NB4 (cell line): Measurements from ENCODE around the gene SOHLH1.

ENCODE experiments used
- DNase-seq: peaks from one replicate; pipeline ENCODE4 v3.0.0; 2010; ENCODE audit warnings: low read depth
- H3K4me3 ChIP-seq: one replicate; pipeline ENCODE4 v1.5.1; 2011; ENCODE audit warnings: mild to moderate bottlenecking, low read depth, low read length, moderate library complexity
- MYC ChIP-seq: IDR thresholded peaks from 2 replicates; pipeline ENCODE4 v1.6.1; 2011; ENCODE audit warnings: low read depth, low read length
- POLR2A ChIP-seq: IDR thresholded peaks from 2 replicates; pipeline ENCODE4 v1.6.1; 2011; ENCODE audit warnings: mild to moderate bottlenecking; ENCODE audit not compliant: insufficient read length; ENCODE audit errors: extremely low read depth
- TF ChIP-seq, protein P1 (sequence below): IDR thresholded peaks from one replicate; pipeline ENCODE4 v1.5.1; 2012; ENCODE audit warnings: low read depth, low read length
- TF ChIP-seq, protein P2 (sequence below): IDR thresholded peaks from 2 replicates; pipeline ENCODE4 v1.6.1; 2011; ENCODE audit warnings: low read depth, low read length

SOHLH1 gene, protein sequence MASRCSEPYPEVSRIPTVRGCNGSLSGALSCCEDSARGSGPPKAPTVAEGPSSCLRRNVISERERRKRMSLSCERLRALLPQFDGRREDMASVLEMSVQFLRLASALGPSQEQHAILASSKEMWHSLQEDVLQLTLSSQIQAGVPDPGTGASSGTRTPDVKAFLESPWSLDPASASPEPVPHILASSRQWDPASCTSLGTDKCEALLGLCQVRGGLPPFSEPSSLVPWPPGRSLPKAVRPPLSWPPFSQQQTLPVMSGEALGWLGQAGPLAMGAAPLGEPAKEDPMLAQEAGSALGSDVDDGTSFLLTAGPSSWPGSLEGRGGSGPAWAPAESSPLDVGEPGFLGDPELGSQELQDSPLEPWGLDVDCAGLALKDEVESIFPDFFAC

DNA sequence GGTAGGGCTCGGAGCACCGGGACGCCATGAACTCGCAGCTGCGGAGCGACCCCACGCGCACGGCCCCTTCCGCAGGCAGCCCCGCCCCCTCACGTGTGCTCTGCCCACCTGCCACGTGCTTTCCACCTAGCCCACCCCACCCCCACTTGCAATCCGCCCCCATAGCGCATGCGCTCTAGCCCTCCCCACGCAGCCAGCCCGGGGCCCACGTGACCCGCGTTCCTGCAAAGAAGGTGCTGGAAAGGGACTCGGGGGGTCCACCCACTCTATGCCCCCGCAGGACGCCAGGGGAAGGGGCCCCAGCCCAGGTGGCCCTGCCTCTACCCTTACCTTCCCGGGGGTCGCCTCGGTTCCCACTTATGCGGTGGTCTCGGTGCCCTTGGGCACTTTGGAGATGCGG, at the start of gene SOHLH1:
SOHLH1 (minus strand) TSS at position 42 of the 400 bp plus-strand sequence; CDS start at position 28, 14 bp downstream.
- H3K4me3 ChIP-seq: no peak within 1 kb of the TSS
- TF ChIP-seq, protein P1, sequence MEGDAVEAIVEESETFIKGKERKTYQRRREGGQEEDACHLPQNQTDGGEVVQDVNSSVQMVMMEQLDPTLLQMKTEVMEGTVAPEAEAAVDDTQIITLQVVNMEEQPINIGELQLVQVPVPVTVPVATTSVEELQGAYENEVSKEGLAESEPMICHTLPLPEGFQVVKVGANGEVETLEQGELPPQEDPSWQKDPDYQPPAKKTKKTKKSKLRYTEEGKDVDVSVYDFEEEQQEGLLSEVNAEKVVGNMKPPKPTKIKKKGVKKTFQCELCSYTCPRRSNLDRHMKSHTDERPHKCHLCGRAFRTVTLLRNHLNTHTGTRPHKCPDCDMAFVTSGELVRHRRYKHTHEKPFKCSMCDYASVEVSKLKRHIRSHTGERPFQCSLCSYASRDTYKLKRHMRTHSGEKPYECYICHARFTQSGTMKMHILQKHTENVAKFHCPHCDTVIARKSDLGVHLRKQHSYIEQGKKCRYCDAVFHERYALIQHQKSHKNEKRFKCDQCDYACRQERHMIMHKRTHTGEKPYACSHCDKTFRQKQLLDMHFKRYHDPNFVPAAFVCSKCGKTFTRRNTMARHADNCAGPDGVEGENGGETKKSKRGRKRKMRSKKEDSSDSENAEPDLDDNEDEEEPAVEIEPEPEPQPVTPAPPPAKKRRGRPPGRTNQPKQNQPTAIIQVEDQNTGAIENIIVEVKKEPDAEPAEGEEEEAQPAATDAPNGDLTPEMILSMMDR: no peak
- TF ChIP-seq POLR2A: no peak
- TF ChIP-seq MYC: no peak
- TF ChIP-seq, protein P2, sequence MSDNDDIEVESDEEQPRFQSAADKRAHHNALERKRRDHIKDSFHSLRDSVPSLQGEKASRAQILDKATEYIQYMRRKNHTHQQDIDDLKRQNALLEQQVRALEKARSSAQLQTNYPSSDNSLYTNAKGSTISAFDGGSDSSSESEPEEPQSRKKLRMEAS: no peak
- no peak for DNase-seq

DNA sequence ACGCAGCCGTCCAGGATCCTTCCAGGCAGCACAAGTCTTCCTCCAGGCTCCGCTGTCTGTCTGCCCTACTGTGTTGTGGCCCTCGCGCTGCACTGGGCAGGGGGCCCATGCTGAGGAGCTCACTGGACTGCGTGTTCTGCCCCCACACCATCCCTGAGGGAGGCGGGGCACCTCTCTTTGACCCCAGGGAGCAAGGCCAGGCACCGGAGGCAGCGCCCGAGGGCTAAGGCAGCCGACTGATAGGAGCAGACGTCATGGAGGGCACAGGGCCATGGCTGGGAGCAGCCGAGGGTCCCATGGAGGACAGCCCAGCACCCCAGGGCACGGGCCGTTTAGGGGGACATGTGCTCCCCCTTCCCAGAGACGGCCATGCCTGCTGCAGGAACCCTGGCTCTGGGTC, 49.4 kb upstream of the SOHLH1 start:
- no peak for DNase-seq
- H3K4me3 ChIP-seq: no peak overlapping the region
- TF ChIP-seq POLR2A (no peak), MYC (no peak)
- TF ChIP-seq, protein P1: no peak
- TF ChIP-seq, protein P2: no peak

DNA sequence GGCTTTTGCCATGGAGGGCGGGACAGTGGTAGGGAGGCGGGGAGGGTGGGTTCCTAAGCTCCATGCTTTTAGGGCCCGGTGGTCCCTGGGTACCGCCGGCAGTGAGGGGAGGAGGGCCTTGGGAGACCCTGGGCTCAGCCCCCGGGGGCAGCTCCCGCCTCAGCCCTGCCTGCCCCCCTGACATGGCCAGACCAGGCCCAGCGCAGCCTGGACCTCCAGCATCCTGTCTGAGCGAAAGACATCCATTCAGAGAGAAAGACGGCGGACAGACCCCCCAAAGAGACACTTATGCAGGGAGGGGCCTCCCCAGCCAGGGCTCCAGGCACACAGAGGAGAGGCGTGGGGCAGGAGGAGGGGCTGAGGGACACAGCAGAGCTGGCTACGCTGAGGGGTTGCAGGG, 48.0 kb upstream of the SOHLH1 start:
- TF ChIP-seq, protein P2: no peak
- TF ChIP-seq POLR2A (no peak), MYC (no peak)
- TF ChIP-seq, protein P1: no peak
- DNase-seq: no peak
- H3K4me3 ChIP-seq: no peak overlapping the region

DNA sequence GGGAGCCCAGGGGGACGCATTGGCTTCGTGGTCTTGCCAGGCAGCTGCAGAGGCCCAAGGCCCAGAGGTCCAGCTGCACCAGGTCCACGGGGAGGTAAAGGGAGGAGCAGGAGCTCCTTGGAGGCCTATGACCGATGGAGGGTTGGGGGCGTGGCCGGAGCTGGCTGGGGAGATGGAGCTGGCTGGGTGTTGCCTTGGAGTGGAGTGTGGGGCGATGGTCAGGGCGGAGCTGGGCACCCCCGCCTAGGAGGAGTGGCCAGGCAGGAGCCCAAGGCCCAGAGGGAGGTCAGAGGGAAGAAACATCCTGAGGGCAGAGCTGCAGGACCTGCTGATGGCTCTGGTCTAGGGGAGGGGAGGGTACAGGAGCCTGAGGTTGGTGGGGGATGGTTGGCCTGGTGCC, 47.3 kb upstream of the SOHLH1 start:
- no peak for TF ChIP-seq MYC
- TF ChIP-seq, protein P2: no peak
- no peak for TF ChIP-seq POLR2A
- TF ChIP-seq, protein P1: no peak
- no peak overlapping the region for H3K4me3 ChIP-seq
- no peak for DNase-seq

DNA sequence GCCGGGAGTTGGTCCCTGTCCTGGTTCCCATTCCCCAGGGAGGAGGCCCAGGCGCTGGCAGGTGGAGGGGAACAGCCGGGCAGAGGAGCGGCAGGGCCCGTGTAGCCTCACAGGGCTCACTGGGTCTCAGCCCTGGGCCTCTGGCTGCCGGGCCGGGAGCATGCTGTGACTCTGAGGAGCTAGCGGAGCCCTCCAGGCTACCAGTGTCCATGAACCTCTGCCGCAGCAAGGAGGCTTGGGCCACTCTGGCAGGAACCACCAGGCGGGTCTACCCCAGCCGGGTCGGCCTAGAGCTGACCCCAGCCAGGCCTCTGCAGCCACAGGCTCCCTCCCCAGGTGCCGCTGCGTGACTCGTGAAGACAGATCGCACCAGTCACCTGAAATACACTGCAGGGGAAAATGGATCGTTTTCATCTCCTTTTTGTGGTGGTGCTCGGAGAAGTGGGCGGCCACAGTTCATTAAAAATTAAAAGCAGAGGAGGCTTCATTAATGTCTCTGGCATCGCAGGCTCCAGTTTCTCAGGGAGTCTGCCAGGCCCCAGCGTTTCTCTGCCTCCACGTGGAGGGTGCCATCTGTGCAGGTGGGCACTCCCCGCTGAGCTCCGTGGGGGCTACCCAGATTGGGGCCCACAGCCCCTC, 46.5 kb upstream of the SOHLH1 start:
- no peak overlapping the region for H3K4me3 ChIP-seq
- TF ChIP-seq, protein P1: no peak
- TF ChIP-seq, protein P2: no peak
- no peak for TF ChIP-seq MYC
- TF ChIP-seq POLR2A: no peak
- no peak for DNase-seq
